Skeletal muscle tissue (tissue), 4 donors: ENCODE results near the gene TRMU. TPM values are rescaled to one million over a fixed set of nuclear protein-coding genes. Genes with fewer than 3 reads are reported as not detected.

Experiments
- H3K27ac ChIP-seq: one replicate; pipeline ENCODE4 v1.7.0; 2013; ENCODE audit warnings: mild to moderate bottlenecking, low read depth, low read length, inconsistent platforms
- H3K27me3 ChIP-seq, 3 donors: one replicate each; pipeline ENCODE4 v1.7.0; 2013; ENCODE audit warnings: low read length in 3 of 3; ENCODE audit not compliant: control insufficient read depth in 3 of 3, insufficient read depth in 3 of 3
- H3K36me3 ChIP-seq, 3 donors: one replicate each; pipeline ENCODE4 v1.7.0; 2013; ENCODE audit warnings: low read length in 3 of 3; ENCODE audit not compliant: control insufficient read depth in 3 of 3, insufficient read depth in 3 of 3
- H3K4me1 ChIP-seq, 3 donors: one replicate each; pipeline ENCODE4 v1.7.0; 2013; ENCODE audit warnings: low read length in 3 of 3, mild to moderate bottlenecking in 3 of 3; ENCODE audit not compliant: control insufficient read depth in 3 of 3, insufficient read depth in 3 of 3
- H3K4me3 ChIP-seq, 3 donors: one replicate each; pipeline ENCODE4 v1.7.0; 2013; ENCODE audit warnings: low read length in 3 of 3
- H3K9ac ChIP-seq, 3 donors: one replicate each; pipeline ENCODE4 v1.7.0; 2013; ENCODE audit warnings: low read length in 3 of 3, mild to moderate bottlenecking in 3 of 3, moderate library complexity in 2 of 3, low read depth in 1 of 3
- H3K9me3 ChIP-seq, 3 donors: one replicate each; pipeline ENCODE4 v1.7.0; 2013; ENCODE audit warnings: low read length in 3 of 3; ENCODE audit not compliant: control insufficient read depth in 3 of 3
- total RNA-seq: library from RNA; depleted of rRNA; stranded (reverse); fragments of >200 nt; gene quantifications from one replicate; pipeline ENCODE4 v1.2.3, GENCODE V29; 2014
- donor health status: Osteomylitis.

The TRMU gene
- total RNA-seq, 1 donor from 2014 or later, result 16.7 TPM

GRCh38 chr22:46354993-46355305 is 19.4 kb downstream of the TRMU start:
- Histone ChIP-seq H3K4me1 (peaks cover 14 to 25% (median 16%) of the 10 kb centered on the region in 3 donors), H3K36me3 (peaks cover 52 to 65% (median 64%) of the 10 kb centered on the region in 3 donors), H3K9ac (no peak overlapping the region), H3K27ac (no peak overlapping the region), H3K9me3 (no peaks in the 10 kb centered on the region), H3K4me3 (no peak overlapping the region), H3K27me3 (no peaks in the 10 kb centered on the region)

- no peak overlapping the region for H3K4me3 ChIP-seq
- H3K27me3 ChIP-seq, result no peaks in the 10 kb centered on the region
- H3K4me1 ChIP-seq, result peaks cover 14 to 25% (median 16%) of the 10 kb centered on the region in 3 donors
- H3K27ac ChIP-seq, result no peak overlapping the region
- peak overlapping the region in 1 of 3 donors; percentile 16 for H3K9ac ChIP-seq
- peaks cover 48 to 62% (median 60%) of the 10 kb centered on the region in 3 donors for H3K36me3 ChIP-seq
- no peaks in the 10 kb centered on the region for H3K9me3 ChIP-seq
Observed at GRCh38 chr22:46355369-46355995, 20.0 kb downstream of the TRMU start.

- H3K27ac ChIP-seq, result no peak overlapping the region
Observed at GRCh38 chr22:46355996-46356471, 20.5 kb downstream of the TRMU start.

GRCh38 chr22:46356496-46357480 is 21.3 kb downstream of the TRMU start:
- H3K4me1 ChIP-seq, result peaks cover 14 to 25% (median 16%) of the 10 kb centered on the region in 3 donors
- no peak overlapping the region for H3K9ac ChIP-seq
- H3K36me3 ChIP-seq, result peaks cover 36 to 49% (median 47%) of the 10 kb centered on the region in 3 donors
- no peaks in the 10 kb centered on the region for H3K9me3 ChIP-seq
- no peak overlapping the region for H3K4me3 ChIP-seq
- H3K27me3 ChIP-seq, result peaks cover 0 to under 1% (median 0%) of the 10 kb centered on the region in 3 donors
- no peak overlapping the region for H3K27ac ChIP-seq

More at GRCh38 chr22:46355996-46356471, 20.5 kb downstream of the TRMU start:
- Histone ChIP-seq H3K9ac (no peak overlapping the region), H3K4me3 (no peak overlapping the region), H3K36me3 (peaks cover 43 to 56% (median 55%) of the 10 kb centered on the region in 3 donors), H3K4me1 (peaks cover 14 to 25% (median 16%) of the 10 kb centered on the region in 3 donors), H3K27me3 (no peaks in the 10 kb centered on the region), H3K9me3 (no peaks in the 10 kb centered on the region)

- no peaks in the 10 kb centered on the region for H3K9me3 ChIP-seq
- H3K4me1 ChIP-seq, result peaks cover 9 to 20% (median 12%) of the 10 kb centered on the region in 3 donors
- peaks cover 25 to 38% (median 38%) of the 10 kb centered on the region in 3 donors for H3K36me3 ChIP-seq
- H3K27ac ChIP-seq, result no peak overlapping the region
- no peak overlapping the region for H3K4me3 ChIP-seq
- peaks cover 6 to 10% (median 10%) of the 10 kb centered on the region in 3 donors for H3K27me3 ChIP-seq
- H3K9ac ChIP-seq, result no peak overlapping the region
Observed at GRCh38 chr22:46357711-46358520, 22.4 kb downstream of the TRMU start.

- Histone ChIP-seq H3K4me3 (no peak overlapping the region), H3K27me3 (peaks cover 11 to 18% (median 17%) of the 10 kb centered on the region in 3 donors), H3K9me3 (no peaks in the 10 kb centered on the region), H3K36me3 (peaks cover 17 to 31% (median 30%) of the 10 kb centered on the region in 3 donors), H3K9ac (no peak overlapping the region), H3K27ac (no peak overlapping the region), H3K4me1 (peaks cover under 1 to 11% (median 4%) of the 10 kb centered on the region in 3 donors)
Observed at GRCh38 chr22:46358766-46359165, 23.3 kb downstream of the TRMU start.

GRCh38 chr22:46359362-46359761 is 23.8 kb downstream of the TRMU start:
- Histone ChIP-seq H3K27ac (no peak overlapping the region), H3K9ac (no peak overlapping the region), H3K9me3 (no peaks in the 10 kb centered on the region), H3K27me3 (peaks cover 12 to 20% (median 20%) of the 10 kb centered on the region in 3 donors), H3K4me3 (no peak overlapping the region), H3K4me1 (peaks cover 0 to 5% (median 0%) of the 10 kb centered on the region in 3 donors), H3K36me3 (peaks cover 11 to 25% (median 24%) of the 10 kb centered on the region in 3 donors)

- Histone ChIP-seq H3K27ac (no peak overlapping the region), H3K27me3 (peaks cover 16 to 28% (median 26%) of the 10 kb centered on the region in 3 donors), H3K9ac (no peak overlapping the region), H3K9me3 (no peaks in the 10 kb centered on the region), H3K4me3 (no peak overlapping the region), H3K4me1 (peaks cover 0 to 4% (median 0%) of the 10 kb centered on the region in 3 donors), H3K36me3 (peaks cover 8 to 24% (median 21%) of the 10 kb centered on the region in 3 donors)
Observed at GRCh38 chr22:46360097-46360496, 24.6 kb downstream of the TRMU start.

- no peak overlapping the region for H3K9ac ChIP-seq
- no peak overlapping the region for H3K4me3 ChIP-seq
- H3K9me3 ChIP-seq, result no peaks in the 10 kb centered on the region
- H3K27ac ChIP-seq, result no peak overlapping the region
- H3K4me1 ChIP-seq, result peaks cover 0 to 2% (median 0%) of the 10 kb centered on the region in 3 donors
- peaks cover 8 to 20% (median 16%) of the 10 kb centered on the region in 3 donors for H3K36me3 ChIP-seq
- peaks cover 16 to 32% (median 31%) of the 10 kb centered on the region in 3 donors for H3K27me3 ChIP-seq
Observed at GRCh38 chr22:46360891-46361290, 25.4 kb downstream of the TRMU start.
